ENCODE results near the gene SLC25A6.
"Not testable (repeated sequence)": the region's sequence is repeated elsewhere in the genome, so short reads cannot be mapped to it uniquely, and the experiment has no call there.

SLC25A6 gene

GRCh38 chrX:1412551-1413161 is 20.7 kb upstream of the SLC25A6 start:
- DNase-seq = no peak

GRCh38 chrX:1411326-1411725 is 19.4 kb upstream of the SLC25A6 start:
- DNase-seq = no peak

- no peak for DNase-seq
Observed at GRCh38 chrX:1407035-1407434, 15.1 kb upstream of the SLC25A6 start.

- not testable (repeated sequence) for DNase-seq
Observed at GRCh38 chrX:1405769-1406168, 13.9 kb upstream of the SLC25A6 start.

- not testable (repeated sequence) for DNase-seq
Observed at GRCh38 chrX:1403867-1404266, 12.0 kb upstream of the SLC25A6 start.

- no peak for DNase-seq
Observed at GRCh38 chrX:1403228-1403627, 11.3 kb upstream of the SLC25A6 start.

GRCh38 chrX:1401611-1402430 is 9.9 kb upstream of the SLC25A6 start:
- DNase-seq = no peak

GRCh38 chrX:1400742-1401471 is 9.0 kb upstream of the SLC25A6 start:
- DNase-seq = no peak

- DNase-seq = no peak
Observed at GRCh38 chrX:1400049-1400448, 8.1 kb upstream of the SLC25A6 start.

- no peak for DNase-seq
Observed at GRCh38 chrX:1398431-1399340, 6.8 kb upstream of the SLC25A6 start.

GRCh38 chrX:1397441-1398270 is 5.7 kb upstream of the SLC25A6 start:
- no peak for DNase-seq

GRCh38 chrX:1397001-1397400 is 5.1 kb upstream of the SLC25A6 start:
- DNase-seq = no peak

- no peak for DNase-seq
Observed at GRCh38 chrX:1395646-1396216, 3.8 kb upstream of the SLC25A6 start.

- DNase-seq = no peak
Observed at GRCh38 chrX:1394731-1395501, 3.0 kb upstream of the SLC25A6 start.

GRCh38 chrX:1393871-1394615 is 2.1 kb upstream of the SLC25A6 start:
- DNase-seq = no peak

GRCh38 chrX:1392376-1393068 is 609 bp upstream of the SLC25A6 start:
- no peak for DNase-seq

- no peak for DNase-seq
Observed at GRCh38 chrX:1391370-1391706, 575 bp downstream of the SLC25A6 start.

- no peak for DNase-seq
Observed at GRCh38 chrX:1390621-1391369, 1.1 kb downstream of the SLC25A6 start.

GRCh38 chrX:1389993-1390285 is 2.0 kb downstream of the SLC25A6 start:
- no peak for DNase-seq

Measured in DMS79 treated with DMSO at 0.1 percent for 48 hours (cell line).